Hepatocyte (in vitro differentiated cells): ENCODE data around the gene LAMA3.

Source experiments
- EZH2 ChIP-seq: fragments of 200-600 bp; sonication (generic); IDR thresholded peaks from 2 replicates; pipeline ENCODE4 v1.6.1; 2016; ENCODE audit warnings: antibody characterized with exemption, mild to moderate bottlenecking, borderline replicate concordance
- TF ChIP-seq, protein P1 (sequence below): fragments of 200-600 bp; sonication (generic); IDR thresholded peaks from 2 replicates; pipeline ENCODE4 v1.5.1; 2016; ENCODE audit warnings: antibody characterized with exemption, mild to moderate bottlenecking; ENCODE audit not compliant: poor library complexity

DNA sequence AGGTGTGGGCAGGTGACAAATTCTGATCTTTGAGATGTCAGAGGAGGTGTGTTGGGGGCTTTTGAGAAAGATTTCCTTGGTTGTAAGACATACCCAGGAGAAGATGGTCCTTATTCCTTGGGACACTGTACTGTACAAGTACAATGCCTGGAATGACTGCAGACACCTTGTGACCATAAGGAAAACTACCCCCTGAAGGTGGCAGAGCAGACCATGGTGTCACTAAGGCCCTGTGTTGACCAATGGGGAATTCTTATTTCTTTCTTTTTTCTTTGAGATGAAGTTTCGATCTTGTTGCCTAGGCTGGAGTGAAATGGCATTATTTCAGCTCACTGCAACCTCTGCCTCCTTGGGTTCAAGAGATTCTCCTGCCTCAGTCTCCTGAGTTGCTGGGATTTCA lies 22.1 kb upstream of the LAMA3 start:
- TF ChIP-seq, protein P1, sequence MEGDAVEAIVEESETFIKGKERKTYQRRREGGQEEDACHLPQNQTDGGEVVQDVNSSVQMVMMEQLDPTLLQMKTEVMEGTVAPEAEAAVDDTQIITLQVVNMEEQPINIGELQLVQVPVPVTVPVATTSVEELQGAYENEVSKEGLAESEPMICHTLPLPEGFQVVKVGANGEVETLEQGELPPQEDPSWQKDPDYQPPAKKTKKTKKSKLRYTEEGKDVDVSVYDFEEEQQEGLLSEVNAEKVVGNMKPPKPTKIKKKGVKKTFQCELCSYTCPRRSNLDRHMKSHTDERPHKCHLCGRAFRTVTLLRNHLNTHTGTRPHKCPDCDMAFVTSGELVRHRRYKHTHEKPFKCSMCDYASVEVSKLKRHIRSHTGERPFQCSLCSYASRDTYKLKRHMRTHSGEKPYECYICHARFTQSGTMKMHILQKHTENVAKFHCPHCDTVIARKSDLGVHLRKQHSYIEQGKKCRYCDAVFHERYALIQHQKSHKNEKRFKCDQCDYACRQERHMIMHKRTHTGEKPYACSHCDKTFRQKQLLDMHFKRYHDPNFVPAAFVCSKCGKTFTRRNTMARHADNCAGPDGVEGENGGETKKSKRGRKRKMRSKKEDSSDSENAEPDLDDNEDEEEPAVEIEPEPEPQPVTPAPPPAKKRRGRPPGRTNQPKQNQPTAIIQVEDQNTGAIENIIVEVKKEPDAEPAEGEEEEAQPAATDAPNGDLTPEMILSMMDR: no peak
- no peak for TF ChIP-seq EZH2
